ENCODE data around the gene NPEPL1. TPM values are rescaled to one million over a fixed set of nuclear protein-coding genes. Genes with fewer than 3 reads are reported as not detected.
"Not testable (repeated sequence)": the region's sequence is repeated elsewhere in the genome, so short reads cannot be mapped to it uniquely, and the experiment has no call there.

Gene NPEPL1
- total RNA-seq, 2 experiments from 2014 or later, result 13.7 to 15.2 TPM

DNA sequence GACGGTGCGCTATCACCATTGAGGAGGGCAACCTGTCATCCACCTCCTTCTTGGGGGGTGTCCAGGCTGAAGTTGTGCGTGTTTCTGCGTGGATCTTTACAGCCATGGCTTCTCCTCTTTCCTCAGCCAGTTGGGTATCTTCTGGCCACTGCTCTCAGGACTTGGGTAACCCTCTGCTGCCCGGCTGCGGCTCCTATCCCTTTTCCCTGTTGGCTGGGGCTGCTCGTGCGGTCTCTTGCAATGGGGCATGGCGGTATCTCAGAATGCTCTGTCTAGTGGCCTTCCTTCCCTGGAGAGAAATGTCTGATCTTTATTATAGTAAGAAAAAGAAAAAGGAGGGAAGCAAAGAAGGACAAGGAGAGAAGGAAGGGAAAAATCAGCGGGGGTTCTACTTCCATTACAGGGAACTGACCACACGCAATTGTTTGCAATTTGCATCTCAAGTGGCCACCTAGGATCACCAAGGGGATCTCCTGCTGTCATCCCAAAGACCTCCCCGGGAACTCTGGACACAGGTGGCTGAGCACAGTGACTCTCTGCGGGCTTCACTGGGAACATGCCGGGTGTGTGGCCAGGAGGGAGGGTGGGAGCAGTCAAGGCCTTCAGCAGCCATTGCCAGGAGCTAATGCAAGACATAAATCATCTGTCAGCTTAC is 60.8 kb downstream of the NPEPL1 start:
- H3K9me3 Mint-ChIP-seq, result no peaks in the 10 kb centered on the region
- no peak for DNase-seq
- no peaks in the 10 kb centered on the region for H3K36me3 Mint-ChIP-seq
- H3K27me3 Mint-ChIP-seq, result peaks cover 7% of the 10 kb centered on the region
- H3K4me1 Mint-ChIP-seq, result no peaks in the 10 kb centered on the region
- H3K27ac Mint-ChIP-seq, result no peak overlapping the region
- H3K4me3 Mint-ChIP-seq, result no peak overlapping the region

DNA sequence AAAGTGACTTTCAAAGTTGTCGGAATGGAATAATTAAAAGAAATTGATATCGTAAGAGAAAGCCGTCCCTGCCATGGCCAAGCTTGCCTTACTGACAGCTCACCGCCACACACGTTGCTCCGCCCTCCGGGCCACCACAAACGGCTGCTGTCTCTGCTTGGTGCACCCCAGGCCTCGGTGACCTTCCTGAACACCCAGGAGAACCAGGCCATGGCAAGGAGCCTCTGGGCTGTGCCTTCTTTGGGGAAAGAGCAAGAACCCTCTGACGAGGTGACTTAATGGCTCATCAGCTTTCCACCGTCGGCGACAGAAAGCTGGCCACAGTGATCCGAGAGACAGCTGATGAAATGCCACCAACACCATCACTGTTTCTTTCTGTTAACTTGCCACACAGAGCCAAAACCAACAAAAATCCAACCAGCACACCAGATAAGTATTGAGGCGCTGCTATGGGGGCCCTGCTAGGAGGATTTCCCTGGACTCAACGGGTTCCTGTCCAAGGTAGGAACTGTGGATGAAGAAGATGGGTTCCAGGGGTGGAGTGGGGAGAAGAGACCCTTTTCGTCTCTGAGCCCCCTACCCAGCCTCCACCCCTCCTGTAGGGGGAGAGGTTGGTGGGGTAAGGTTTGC is 61.4 kb downstream of the NPEPL1 start:
- H3K9me3 Mint-ChIP-seq, result no peaks in the 10 kb centered on the region
- H3K4me3 Mint-ChIP-seq, result no peak overlapping the region
- H3K27ac Mint-ChIP-seq, result no peak overlapping the region
- peaks cover 7% of the 10 kb centered on the region for H3K27me3 Mint-ChIP-seq
- no peaks in the 10 kb centered on the region for H3K36me3 Mint-ChIP-seq
- no peaks in the 10 kb centered on the region for H3K4me1 Mint-ChIP-seq
- no peak for DNase-seq

- Mint-ChIP-seq H3K4me3 (no peak overlapping the region), H3K4me1 (no peaks in the 10 kb centered on the region), H3K9me3 (no peaks in the 10 kb centered on the region), H3K27me3 (peaks cover 7% of the 10 kb centered on the region), H3K27ac (no peak overlapping the region), H3K36me3 (no peaks in the 10 kb centered on the region)
- no peak for DNase-seq
These were observed 62.0 kb downstream of the NPEPL1 start for GRCh38 chr20:58754584-58754983.

DNA sequence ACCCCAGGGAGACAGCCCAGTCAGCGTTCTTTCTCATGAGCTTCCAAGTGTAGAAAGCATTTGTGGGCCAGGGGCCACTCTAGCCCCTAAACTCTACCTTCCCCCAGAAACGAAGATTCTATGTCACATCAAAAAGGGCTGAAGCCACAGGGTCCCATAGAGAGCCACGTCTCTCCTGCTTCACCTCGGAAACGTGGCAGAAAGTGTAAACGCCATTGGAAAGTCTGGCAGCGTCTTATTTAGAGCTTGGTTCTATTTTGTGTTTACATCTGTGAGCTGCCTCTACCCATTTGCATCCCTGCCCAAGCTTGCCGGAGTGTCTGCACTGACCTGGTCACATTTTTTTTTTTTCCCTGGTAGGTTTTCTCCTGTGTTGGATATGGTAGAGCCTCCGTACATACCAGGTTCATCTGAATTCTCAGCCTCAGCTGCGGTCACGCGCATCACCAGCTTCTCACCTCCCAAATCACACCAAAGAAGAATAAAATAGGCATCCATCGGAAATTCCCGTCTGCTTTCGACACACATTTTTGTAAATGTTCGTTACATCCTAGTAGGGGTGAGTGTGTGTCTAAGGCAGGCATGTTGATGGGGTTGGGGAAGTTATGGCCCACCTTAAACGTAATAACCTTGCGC is 62.6 kb downstream of the NPEPL1 start:
- no peaks in the 10 kb centered on the region for H3K36me3 Mint-ChIP-seq

GRCh38 chr20:58755766-58756449 is 63.3 kb downstream of the NPEPL1 start:
- DNase-seq, result no peak
- Mint-ChIP-seq H3K27ac (no peak overlapping the region), H3K4me3 (no peak overlapping the region), H3K36me3 (no peaks in the 10 kb centered on the region), H3K4me1 (no peaks in the 10 kb centered on the region), H3K9me3 (no peaks in the 10 kb centered on the region), H3K27me3 (peaks cover 9% of the 10 kb centered on the region)

More for the DNA sequence above, 62.6 kb downstream of the NPEPL1 start:
- no peaks in the 10 kb centered on the region for H3K4me1 Mint-ChIP-seq
- peaks cover 7% of the 10 kb centered on the region for H3K27me3 Mint-ChIP-seq
- H3K4me3 Mint-ChIP-seq, result no peak overlapping the region
- no peak overlapping the region for H3K27ac Mint-ChIP-seq
- DNase-seq, result no peak
- no peaks in the 10 kb centered on the region for H3K9me3 Mint-ChIP-seq

GRCh38 chr20:58756450-58756775 is 63.8 kb downstream of the NPEPL1 start:
- no peak for DNase-seq
- no peak overlapping the region for H3K27ac Mint-ChIP-seq
- H3K4me1 Mint-ChIP-seq, result no peaks in the 10 kb centered on the region
- H3K27me3 Mint-ChIP-seq, result peaks cover 10% of the 10 kb centered on the region
- H3K36me3 Mint-ChIP-seq, result no peaks in the 10 kb centered on the region
- H3K4me3 Mint-ChIP-seq, result no peak overlapping the region
- H3K9me3 Mint-ChIP-seq, result no peaks in the 10 kb centered on the region

GRCh38 chr20:58757647-58758046 is 65.0 kb downstream of the NPEPL1 start:
- not testable (repeated sequence) for H3K27ac Mint-ChIP-seq, H3K4me1 Mint-ChIP-seq, DNase-seq, H3K4me3 Mint-ChIP-seq, H3K36me3 Mint-ChIP-seq, H3K9me3 Mint-ChIP-seq
- peaks cover 16% of the 10 kb centered on the region for H3K27me3 Mint-ChIP-seq

GRCh38 chr20:58759947-58760346 is 67.3 kb downstream of the NPEPL1 start:
- H3K27ac Mint-ChIP-seq, result no peak overlapping the region
- DNase-seq, result no peak
- no peaks in the 10 kb centered on the region for H3K9me3 Mint-ChIP-seq
- H3K4me1 Mint-ChIP-seq, result no peaks in the 10 kb centered on the region
- H3K4me3 Mint-ChIP-seq, result no peak overlapping the region
- H3K27me3 Mint-ChIP-seq, result peaks cover 19% of the 10 kb centered on the region
- H3K36me3 Mint-ChIP-seq, result no peaks in the 10 kb centered on the region

DNA sequence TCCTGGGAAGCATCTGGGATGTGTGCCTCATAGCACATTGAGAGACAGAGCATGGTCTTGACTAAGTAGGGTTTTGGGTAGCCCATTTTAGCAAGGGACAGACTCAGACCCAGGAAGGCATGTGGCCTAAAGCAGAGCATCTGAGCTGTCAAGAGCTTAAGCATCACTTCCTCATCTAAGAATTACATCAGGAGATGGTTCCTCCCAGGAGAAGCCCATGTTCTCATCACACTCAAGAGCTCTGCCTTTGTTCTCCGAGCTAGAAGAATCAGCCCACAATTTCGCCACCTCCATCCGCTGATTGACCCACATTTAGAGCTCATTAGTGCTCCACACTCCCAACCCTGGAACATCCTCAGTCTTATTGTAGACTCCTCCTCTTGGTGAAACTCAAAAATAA is 68.3 kb downstream of the NPEPL1 start:
- Mint-ChIP-seq H3K4me3 (no peak overlapping the region), H3K27me3 (peaks cover 19% of the 10 kb centered on the region), H3K9me3 (no peaks in the 10 kb centered on the region), H3K4me1 (no peaks in the 10 kb centered on the region), H3K27ac (no peak overlapping the region), H3K36me3 (no peaks in the 10 kb centered on the region)
- DNase-seq, result no peak

- peaks cover 19% of the 10 kb centered on the region for H3K27me3 Mint-ChIP-seq
- H3K27ac Mint-ChIP-seq, result no peak overlapping the region
- no peak for DNase-seq
- no peak overlapping the region for H3K4me3 Mint-ChIP-seq
- no peaks in the 10 kb centered on the region for H3K36me3 Mint-ChIP-seq
- no peaks in the 10 kb centered on the region for H3K9me3 Mint-ChIP-seq
- H3K4me1 Mint-ChIP-seq, result no peaks in the 10 kb centered on the region
These were observed 69.5 kb downstream of the NPEPL1 start for GRCh38 chr20:58762120-58762519.

- H3K4me1 Mint-ChIP-seq, result no peaks in the 10 kb centered on the region
- H3K9me3 Mint-ChIP-seq, result no peaks in the 10 kb centered on the region
- no peak for DNase-seq
- no peaks in the 10 kb centered on the region for H3K36me3 Mint-ChIP-seq
- no peak overlapping the region for H3K4me3 Mint-ChIP-seq
- peaks cover 21% of the 10 kb centered on the region for H3K27me3 Mint-ChIP-seq
- no peak overlapping the region for H3K27ac Mint-ChIP-seq
These were observed 70.5 kb downstream of the NPEPL1 start for GRCh38 chr20:58763076-58763475.

Other genes with a start within 250 kb of the NPEPL1 start
- not detected for gene APCDD1L, start 177.4 kb upstream of the NPEPL1 start, total RNA-seq
- 10 to 100 TPM; 84.0 to 93.5 TPM for gene STX16, start 41.5 kb upstream of the NPEPL1 start, total RNA-seq
- gene GNAS-AS1, start 158.1 kb downstream of the NPEPL1 start, total RNA-seq, result 1 to 10 TPM; 1.0 to 1.3 TPM
- gene GNAS, start 159.9 kb downstream of the NPEPL1 start, total RNA-seq, result 100 to 1,000 TPM; 779 to 785 TPM